D721Med (cell line): ENCODE data around the gene SPAG6.

Experiments used
- DNase-seq: peaks from one replicate; pipeline ENCODE4 v3.0.0; 2011; ENCODE audit warnings: low spot score; ENCODE audit not compliant: insufficient read length
- FAIRE-seq: peaks from 2 replicates; lab custom pipeline; 2011; peaks lifted over from hg19 to GRCh38; lab: Jason Lieb, UNC
- CTCF ChIP-seq: IDR thresholded peaks from 2 replicates; pipeline ENCODE4 v1.5.1; 2012; ENCODE audit warnings: mild to moderate bottlenecking, control low read depth; ENCODE audit not compliant: insufficient read depth; ENCODE audit errors: missing control alignments

SPAG6 gene

GRCh38 chr10:22338185-22338900 is 7.0 kb upstream of the SPAG6 start:
- TF ChIP-seq CTCF: no peak
- FAIRE-seq: no peak
- DNase-seq: no peak

GRCh38 chr10:22338931-22339330 is 6.4 kb upstream of the SPAG6 start:
- no peak for FAIRE-seq
- no peak for TF ChIP-seq CTCF
- no peak for DNase-seq

- no peak for DNase-seq
- no peak for TF ChIP-seq CTCF
- no peak for FAIRE-seq
These were observed 5.5 kb upstream of the SPAG6 start for GRCh38 chr10:22339761-22340328.

- FAIRE-seq: no peak
- TF ChIP-seq CTCF: no peak
- no peak for DNase-seq
These were observed 4.7 kb upstream of the SPAG6 start for GRCh38 chr10:22340329-22341189.

- no peak for TF ChIP-seq CTCF
- no peak for FAIRE-seq
- no peak for DNase-seq
These were observed 3.9 kb upstream of the SPAG6 start for GRCh38 chr10:22341190-22341925.

GRCh38 chr10:22341926-22342196 is 3.4 kb upstream of the SPAG6 start:
- FAIRE-seq (no peak), DNase-seq (no peak)
- no peak for TF ChIP-seq CTCF
